ENCODE results near the gene EHF. TPM values are rescaled to one million over a fixed set of nuclear protein-coding genes. Genes with fewer than 3 reads are reported as not detected.
A peak's percentile ranks its signal among the peaks of the same experiment; 100 is the strongest.

The EHF gene
- total and polyA plus RNA-seq, 9 of the 15 experiments (the other 6 are each of a cell fraction or from before 2014, with no cell fraction given), result 0.04 to 0.54 (median 0.37) TPM

- no peak for TF ChIP-seq NELFE (IDR thresholded peaks at IDR 0.05; ENCODE audit: insufficient read depth, insufficient read length)
- no peak for TF ChIP-seq TFE3 (CRISPR knock-in tag; IDR thresholded peaks at IDR 0.05)
- no peak for TF ChIP-seq ZBTB11 (CRISPR knock-in tag; IDR thresholded peaks at IDR 0.05)
- TF ChIP-seq RAD21 (CRISPR knock-in tag; conservative IDR thresholded peaks at IDR 0.05 in 1 of 2, IDR thresholded peaks at IDR 0.05 in 1 of 2), result peak; percentile 58 to 70
- TF ChIP-seq TCF3 (CRISPR knock-in tag; IDR thresholded peaks at IDR 0.05), result peak; percentile 53
- TF ChIP-seq ZC3H11A (IDR thresholded peaks at IDR 0.05; ENCODE audit: low read depth, low read length), result no peak
- no peak for TF ChIP-seq CHAMP1 (IDR thresholded peaks at IDR 0.05)
- TF ChIP-seq MECOM (CRISPR knock-in tag; IDR thresholded peaks at IDR 0.05), result no peak
- no peak for TF ChIP-seq FOXM1 (IDR thresholded peaks at IDR 0.05; ENCODE audit: low read depth)
- no peak for TF ChIP-seq FOXM1 (CRISPR knock-in tag; IDR thresholded peaks at IDR 0.05; ENCODE audit: low read depth)
- TF ChIP-seq ZNF586 (CRISPR knock-in tag; conservative IDR thresholded peaks at IDR 0.05), result no peak
- no peak for TF ChIP-seq ZNF79 (CRISPR knock-in tag; IDR thresholded peaks at IDR 0.05; ENCODE audit: low read depth)
- TF ChIP-seq SREBF2 (CRISPR knock-in tag; IDR thresholded peaks at IDR 0.05), result no peak
- no peak for TF ChIP-seq CREB3L1 (IDR thresholded peaks at IDR 0.05; ENCODE audit: borderline replicate concordance, low read depth)
- no peak for TF ChIP-seq BRF2 (IDR thresholded peaks at IDR 0.05; ENCODE audit: borderline replicate concordance, insufficient read depth, insufficient read length)
- no peak for TF ChIP-seq ZNF778 (CRISPR knock-in tag; IDR thresholded peaks at IDR 0.05)
Measured at GRCh38 chr11:34653851-34654482, 33.1 kb downstream of the EHF start (continued).

All from K562 (cell line).